Prostate gland (tissue), 2 donors: ENCODE measurements around the gene HBS1L.

ENCODE experiments used
- POLR2A ChIP-seq: fragments of 450-650 bp; IDR thresholded peaks from one replicate; pipeline ENCODE4 v1.6.1; 2016; ENCODE audit warnings: antibody characterized with exemption, mild to moderate bottlenecking
- TF ChIP-seq, protein P1 (sequence below), 4 experiments: fragments of 200-600 bp in 2 of 4; fragments of 450-650 bp in 2 of 4; sonication (generic) in 2 of 4; IDR thresholded peaks; 1 replicate in 3 of 4; 2 replicates in 1 of 4; pipeline ENCODE4 v1.5.1; 2016 to 2019; ENCODE audit warnings: antibody characterized with exemption in 4 of 4, mild to moderate bottlenecking in 2 of 4, moderate library complexity in 2 of 4

GRCh38 chr6:135036731-135037420, 17.7 kb downstream of the HBS1L start:
- TF ChIP-seq, protein P1, sequence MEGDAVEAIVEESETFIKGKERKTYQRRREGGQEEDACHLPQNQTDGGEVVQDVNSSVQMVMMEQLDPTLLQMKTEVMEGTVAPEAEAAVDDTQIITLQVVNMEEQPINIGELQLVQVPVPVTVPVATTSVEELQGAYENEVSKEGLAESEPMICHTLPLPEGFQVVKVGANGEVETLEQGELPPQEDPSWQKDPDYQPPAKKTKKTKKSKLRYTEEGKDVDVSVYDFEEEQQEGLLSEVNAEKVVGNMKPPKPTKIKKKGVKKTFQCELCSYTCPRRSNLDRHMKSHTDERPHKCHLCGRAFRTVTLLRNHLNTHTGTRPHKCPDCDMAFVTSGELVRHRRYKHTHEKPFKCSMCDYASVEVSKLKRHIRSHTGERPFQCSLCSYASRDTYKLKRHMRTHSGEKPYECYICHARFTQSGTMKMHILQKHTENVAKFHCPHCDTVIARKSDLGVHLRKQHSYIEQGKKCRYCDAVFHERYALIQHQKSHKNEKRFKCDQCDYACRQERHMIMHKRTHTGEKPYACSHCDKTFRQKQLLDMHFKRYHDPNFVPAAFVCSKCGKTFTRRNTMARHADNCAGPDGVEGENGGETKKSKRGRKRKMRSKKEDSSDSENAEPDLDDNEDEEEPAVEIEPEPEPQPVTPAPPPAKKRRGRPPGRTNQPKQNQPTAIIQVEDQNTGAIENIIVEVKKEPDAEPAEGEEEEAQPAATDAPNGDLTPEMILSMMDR (IDR thresholded peaks at IDR 0.05) = no peak
- no peak for TF ChIP-seq POLR2A
